AG09309 (cell line): Measurements from ENCODE around the gene SART3.

ENCODE experiments used
- DNase-seq: peaks from one replicate; pipeline ENCODE4 v3.0.0-alpha.2; 2010; ENCODE audit warnings: low read depth
- H3K4me3 ChIP-seq: 2 replicates; pipeline ENCODE4 v1.5.1; 2011; ENCODE audit warnings: mild to moderate bottlenecking, low read depth, low read length, moderate library complexity; ENCODE audit not compliant: control insufficient read depth
- CTCF ChIP-seq: IDR thresholded peaks from 2 replicates; pipeline ENCODE4 v1.5.1; 2011; ENCODE audit warnings: mild to moderate bottlenecking, low read depth, low read length, inconsistent platforms; ENCODE audit not compliant: insufficient read depth, control insufficient read depth; ENCODE audit errors: missing control alignments

SART3 gene

GRCh38 chr12:108571609-108572165, 10.7 kb upstream of the SART3 start:
- DNase-seq = no peak
- no peak for TF ChIP-seq CTCF
- H3K4me3 ChIP-seq = no peak overlapping the region

GRCh38 chr12:108570743-108571608, 10.0 kb upstream of the SART3 start:
- TF ChIP-seq CTCF = peak; percentile 61
- no peak overlapping the region for H3K4me3 ChIP-seq
- no peak for DNase-seq

- no peak for DNase-seq
- no peak for TF ChIP-seq CTCF
- H3K4me3 ChIP-seq = no peak overlapping the region
These were observed 7.6 kb upstream of the SART3 start for GRCh38 chr12:108568338-108569154.

- no peak for DNase-seq
- H3K4me3 ChIP-seq = no peak overlapping the region
- no peak for TF ChIP-seq CTCF
These were observed 6.7 kb upstream of the SART3 start for GRCh38 chr12:108567406-108568337.

GRCh38 chr12:108566452-108566851, 5.5 kb upstream of the SART3 start:
- no peak for TF ChIP-seq CTCF
- H3K4me3 ChIP-seq = no peak overlapping the region
- DNase-seq = no peak

- TF ChIP-seq CTCF = no peak
- H3K4me3 ChIP-seq = no peak overlapping the region
- DNase-seq = no peak
These were observed 5.0 kb upstream of the SART3 start for GRCh38 chr12:108565976-108566375.
